ENCODE data around the gene COA3.

COA3 gene

GRCh38 chr17:42814633-42815399, 16.3 kb upstream of the COA3 start:
- no peaks in the 10 kb centered on the region for H3K27me3 ChIP-seq (ENCODE audit: insufficient read depth, poor library complexity, severe bottlenecking)
- no peak for TF ChIP-seq CTCF (IDR thresholded peaks at IDR 0.05; ENCODE audit: insufficient read depth, low read length)
- no peak for TF ChIP-seq POLR2AphosphoS5 (IDR thresholded peaks at IDR 0.05; ENCODE audit: low read depth)
- no peak for TF ChIP-seq GABPA (IDR thresholded peaks at IDR 0.05; ENCODE audit: low read depth)
- no peak for TF ChIP-seq SPI1 (IDR thresholded peaks at IDR 0.05; ENCODE audit: borderline replicate concordance, low read depth)
- no peak for TF ChIP-seq REST (IDR thresholded peaks at IDR 0.05; ENCODE audit: insufficient replicate concordance, low read depth)
- H3K4me3 ChIP-seq (replicated peaks; ENCODE audit: insufficient read depth, low read length): no peak overlapping the region
- no peak for DNase-seq (ENCODE audit: low read depth in 1 of 2, low spot score in 1 of 2)
- no peak overlapping the region for H3K27ac ChIP-seq (replicated peaks)

GRCh38 chr17:42809250-42809649, 10.7 kb upstream of the COA3 start:
- H3K27me3 ChIP-seq (ENCODE audit: insufficient read depth, poor library complexity, severe bottlenecking): no peaks in the 10 kb centered on the region
- H3K4me3 ChIP-seq (replicated peaks; ENCODE audit: insufficient read depth, low read length): no peak overlapping the region
- DNase-seq (ENCODE audit: low read depth in 1 of 2, low spot score in 1 of 2): no peak
- H3K27ac ChIP-seq (replicated peaks): no peak overlapping the region
- no peak for TF ChIP-seq CTCF (IDR thresholded peaks at IDR 0.05; ENCODE audit: insufficient read depth, low read length)
- no peak for TF ChIP-seq REST (IDR thresholded peaks at IDR 0.05; ENCODE audit: insufficient replicate concordance, low read depth)
- TF ChIP-seq SPI1 (IDR thresholded peaks at IDR 0.05; ENCODE audit: borderline replicate concordance, low read depth): no peak
- TF ChIP-seq POLR2AphosphoS5 (IDR thresholded peaks at IDR 0.05; ENCODE audit: low read depth): no peak
- no peak for TF ChIP-seq GABPA (IDR thresholded peaks at IDR 0.05; ENCODE audit: low read depth)

- Histone ChIP-seq H3K4me3 (replicated peaks; ENCODE audit: insufficient read depth, low read length) (no peak overlapping the region), H3K27ac (replicated peaks) (no peak overlapping the region), H3K27me3 (ENCODE audit: insufficient read depth, poor library complexity, severe bottlenecking) (no peaks in the 10 kb centered on the region)
- DNase-seq (ENCODE audit: low read depth in 1 of 2, low spot score in 1 of 2): no peak
- TF ChIP-seq GABPA (IDR thresholded peaks at IDR 0.05; ENCODE audit: low read depth) (no peak), SPI1 (IDR thresholded peaks at IDR 0.05; ENCODE audit: borderline replicate concordance, low read depth) (no peak), REST (IDR thresholded peaks at IDR 0.05; ENCODE audit: insufficient replicate concordance, low read depth) (no peak), POLR2AphosphoS5 (IDR thresholded peaks at IDR 0.05; ENCODE audit: low read depth) (no peak), CTCF (IDR thresholded peaks at IDR 0.05; ENCODE audit: insufficient read depth, low read length) (no peak)
Observed at GRCh38 chr17:42806249-42806648, 7.7 kb upstream of the COA3 start.
